Middle frontal gyrus (tissue), 1 donor: ENCODE measurements around the gene EPN3.

Experiments
- DNase-seq: peaks from one replicate; pipeline ENCODE4 v3.0.0-alpha.2; 2015; ENCODE audit warnings: low spot score; ENCODE audit errors: extremely low spot score

EPN3 gene

DNA sequence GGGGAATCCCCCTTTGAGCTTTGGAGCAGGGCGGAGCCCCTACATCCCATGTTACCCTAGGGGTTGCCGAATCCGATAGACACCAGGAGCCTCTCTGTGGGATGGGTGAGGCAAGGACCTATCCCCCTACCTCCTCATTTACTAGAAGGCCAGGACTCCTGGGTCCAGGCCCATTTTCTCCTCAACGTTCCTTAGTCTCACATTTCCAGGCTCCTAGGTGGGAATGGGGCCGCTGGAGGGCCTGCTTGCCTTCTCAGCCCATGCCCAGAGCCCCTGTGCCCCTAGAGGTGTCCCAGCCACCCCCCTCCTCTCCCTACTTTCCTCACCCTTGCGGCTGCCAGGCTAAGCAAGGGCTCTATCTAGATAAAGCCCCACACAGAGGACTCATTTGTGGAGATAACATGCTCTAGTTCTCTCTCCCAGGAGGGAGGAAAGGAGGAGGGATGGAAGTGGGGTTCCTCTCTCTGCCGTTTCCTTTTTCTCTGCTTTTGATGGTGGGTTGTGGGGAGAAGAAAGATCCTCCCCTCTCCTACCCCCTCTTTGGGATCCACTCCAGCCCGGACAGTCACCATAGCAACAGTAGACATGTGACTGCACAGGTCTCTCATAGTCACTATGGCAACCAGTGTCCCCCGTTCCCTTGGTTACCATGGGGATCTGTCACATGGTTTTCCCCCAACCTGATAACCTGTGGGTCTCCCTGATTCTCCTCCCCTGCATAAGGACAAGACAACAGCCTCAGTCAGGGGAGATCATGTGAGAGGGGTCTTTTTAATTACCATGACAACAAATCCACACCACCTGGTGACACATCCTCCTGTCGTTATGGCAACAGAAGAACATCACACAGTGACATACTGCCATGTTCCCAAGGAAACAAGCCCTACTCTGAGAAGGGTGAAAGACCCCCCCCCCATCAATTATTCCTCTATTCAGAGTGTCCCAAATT lies 33.1 kb downstream of the EPN3 start:
- DNase-seq, result peak; percentile 79

DNA sequence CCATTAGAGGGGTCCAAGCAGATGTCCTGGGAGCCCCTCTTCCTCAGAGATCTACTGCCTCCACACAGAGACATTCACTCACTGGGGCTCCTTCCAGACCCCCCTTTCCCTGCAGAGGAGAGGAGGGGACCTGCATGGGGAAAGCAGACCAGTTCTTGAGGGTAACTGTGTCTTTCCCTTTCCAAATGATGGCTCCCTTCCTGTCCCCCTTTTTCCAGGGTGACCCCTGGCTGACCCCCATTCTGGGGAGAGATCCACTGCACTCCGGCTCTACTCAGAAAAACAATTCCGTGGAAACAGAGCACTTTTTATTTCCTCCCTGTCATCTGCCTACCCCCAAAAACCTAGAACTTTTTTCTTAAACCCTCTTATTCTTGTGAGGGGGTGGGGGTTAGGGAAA lies 34.4 kb downstream of the EPN3 start:
- DNase-seq, result no peak

- no peak for DNase-seq
These were observed 36.1 kb downstream of the EPN3 start for GRCh38 chr17:50568659-50569058.

- no peak for DNase-seq
These were observed 37.1 kb downstream of the EPN3 start for GRCh38 chr17:50569592-50569991.

DNA sequence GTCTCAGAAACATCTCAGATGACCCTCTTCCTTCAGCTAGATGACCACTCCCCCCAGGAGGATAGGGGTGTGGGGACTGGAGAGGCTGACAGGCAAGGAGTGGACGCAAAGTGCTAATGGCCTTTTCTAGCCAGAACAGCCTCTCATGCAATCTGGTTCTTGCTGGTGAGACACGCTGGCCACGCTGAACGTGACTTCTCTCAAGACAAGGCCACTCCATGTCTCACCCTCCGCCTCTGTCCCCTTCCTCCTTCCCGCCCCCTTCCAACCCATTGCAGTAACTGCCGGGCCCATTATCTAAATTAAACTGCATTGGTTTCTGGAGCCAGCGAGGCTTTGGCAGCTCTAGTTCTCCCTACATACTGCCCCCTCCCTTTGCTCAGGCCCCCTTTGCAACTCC lies 37.5 kb downstream of the EPN3 start:
- DNase-seq, result no peak

DNA sequence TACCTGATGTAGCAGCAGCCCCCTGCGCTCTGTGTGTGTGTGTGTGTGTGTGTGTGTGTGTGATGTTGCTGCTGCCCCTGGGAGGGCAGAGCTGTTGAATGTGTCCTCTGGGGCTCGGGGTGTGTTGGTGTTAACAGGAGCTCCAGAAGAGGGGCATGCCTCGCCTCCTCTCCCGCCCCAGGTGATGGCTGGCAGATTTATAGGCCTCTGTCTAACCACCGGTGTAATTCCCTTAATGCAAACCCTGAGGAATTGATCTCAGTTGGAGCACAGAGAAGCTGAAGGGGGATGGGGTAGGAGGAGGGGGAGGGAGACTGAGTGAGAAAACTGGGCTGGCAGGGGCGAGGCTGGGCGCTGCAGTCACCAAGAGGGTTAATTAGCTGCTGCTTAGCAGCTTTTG lies 38.0 kb downstream of the EPN3 start:
- DNase-seq, result no peak

GRCh38 chr17:50571681-50572080 lies 39.1 kb downstream of the EPN3 start:
- DNase-seq, result no peak

- DNase-seq, result no peak
These were observed 40.0 kb downstream of the EPN3 start for GRCh38 chr17:50572541-50572940.

DNA sequence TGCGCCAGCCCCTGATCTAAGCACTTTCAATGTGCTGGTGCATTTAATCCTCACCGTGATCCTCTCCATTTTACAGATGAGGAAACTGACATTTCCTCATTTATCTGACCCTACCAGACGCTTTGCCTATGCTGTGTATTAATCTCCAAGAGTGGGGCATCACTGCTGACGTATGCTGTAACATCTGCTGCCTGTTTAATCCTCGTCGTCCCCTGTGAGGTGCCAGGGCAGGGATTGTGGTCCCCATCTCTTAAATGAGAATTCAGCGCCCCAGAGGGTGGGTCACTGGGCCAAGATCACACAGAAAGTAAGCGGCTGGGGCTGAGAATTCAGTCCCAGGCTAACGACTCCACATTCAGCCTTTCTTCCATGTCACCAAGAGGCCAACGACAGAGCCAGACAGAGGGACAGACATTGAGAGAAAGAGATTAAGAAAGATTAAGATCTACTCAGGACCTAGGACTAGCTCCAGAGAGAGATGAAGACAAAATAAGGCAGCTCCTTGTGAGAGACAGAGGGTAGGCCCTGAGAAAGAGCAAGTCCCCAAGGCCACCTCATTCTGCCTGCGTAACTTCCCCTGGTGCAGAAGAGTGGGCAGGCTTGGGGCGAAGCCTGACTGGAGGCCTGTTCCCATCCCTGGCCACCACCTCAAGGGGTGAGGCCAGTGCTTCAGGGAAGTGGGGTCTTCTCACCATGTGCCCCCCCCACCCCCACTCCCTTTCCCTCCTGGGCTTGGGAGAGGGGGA lies 41.5 kb downstream of the EPN3 start:
- DNase-seq, result no peak

GRCh38 chr17:50575581-50576210 lies 43.2 kb downstream of the EPN3 start:
- no peak for DNase-seq

GRCh38 chr17:50576864-50577263 lies 44.3 kb downstream of the EPN3 start:
- DNase-seq, result no peak

DNA sequence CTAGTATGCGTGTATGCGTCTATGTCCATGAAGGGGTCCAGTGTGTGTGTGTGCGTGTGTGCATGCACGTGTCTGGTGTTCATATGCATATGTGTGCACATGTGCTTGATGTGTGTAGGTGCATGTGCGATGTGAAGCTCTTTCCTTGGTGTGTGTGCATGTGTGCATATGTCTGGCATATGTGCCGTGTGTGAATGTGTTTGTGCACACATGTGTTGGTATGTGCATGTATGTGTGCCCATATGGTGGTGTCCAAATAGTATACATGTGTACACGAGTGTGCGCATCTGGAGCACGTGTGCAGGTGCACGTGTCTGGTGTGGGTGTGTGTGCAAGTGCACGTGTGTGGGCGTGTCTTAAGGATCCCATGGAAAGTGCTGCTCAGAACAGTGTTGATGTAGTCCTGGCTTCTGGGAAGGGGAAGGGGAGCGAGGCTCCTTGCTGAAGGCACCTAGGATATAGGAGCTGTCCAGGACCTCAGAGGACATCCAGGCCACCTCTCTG lies 45.0 kb downstream of the EPN3 start:
- DNase-seq, result no peak

DNA sequence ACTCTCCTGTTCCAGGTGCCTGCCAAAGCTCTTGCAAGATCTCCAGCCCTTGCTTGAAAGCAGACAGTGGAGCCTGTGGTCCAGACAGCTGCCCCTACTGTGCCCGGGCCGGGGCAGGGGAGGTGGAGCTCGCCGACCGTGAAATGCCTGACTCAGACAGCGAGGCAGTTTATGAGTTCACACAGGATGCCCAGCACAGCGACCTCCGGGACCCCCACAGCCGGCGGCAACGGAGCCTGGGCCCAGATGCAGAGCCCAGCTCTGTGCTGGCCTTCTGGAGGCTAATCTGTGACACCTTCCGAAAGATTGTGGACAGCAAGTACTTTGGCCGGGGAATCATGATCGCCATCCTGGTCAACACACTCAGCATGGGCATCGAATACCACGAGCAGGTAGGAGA lies 45.6 kb downstream of the EPN3 start:
- DNase-seq, result no peak

DNA sequence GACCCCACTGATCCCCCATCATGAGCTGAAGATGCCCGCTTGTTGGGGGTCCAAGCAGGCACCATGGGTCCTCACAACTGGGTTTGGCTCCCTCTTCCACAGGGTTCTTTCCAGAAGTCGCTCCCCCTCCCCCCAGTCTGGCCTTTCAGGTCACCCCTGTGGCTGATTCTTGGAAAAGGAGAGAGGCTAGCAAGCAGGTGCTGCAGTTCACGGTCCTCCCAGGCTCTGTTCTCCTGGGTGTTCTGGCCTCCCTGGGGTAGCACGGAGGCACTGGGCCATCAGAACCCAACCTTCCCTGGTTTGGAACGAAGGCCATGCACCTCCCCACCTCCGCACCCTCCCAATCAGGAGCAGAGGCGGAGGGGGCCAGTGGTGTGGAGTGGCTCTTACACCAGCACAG lies 46.9 kb downstream of the EPN3 start:
- DNase-seq, result no peak

DNA sequence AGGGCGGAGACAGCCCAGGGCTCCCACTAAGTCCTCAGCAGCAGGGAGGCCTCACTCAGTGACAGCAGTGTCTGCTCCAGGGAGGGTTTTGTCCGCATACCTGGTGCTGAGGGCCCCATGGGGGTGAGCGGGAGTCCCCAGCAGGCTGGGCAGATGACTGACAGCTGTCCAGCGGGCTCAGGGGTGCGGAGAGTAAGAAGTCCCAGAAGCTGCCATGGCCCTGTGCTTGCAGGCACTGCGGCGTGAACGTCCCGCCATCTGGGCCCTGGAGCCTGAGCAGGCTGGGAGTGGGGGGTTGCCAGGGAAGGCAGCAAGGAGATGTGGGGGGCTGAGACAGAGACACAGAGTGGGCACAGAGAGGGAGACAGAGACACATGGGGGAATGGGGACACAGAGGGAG lies 48.1 kb downstream of the EPN3 start:
- no peak for DNase-seq

DNA sequence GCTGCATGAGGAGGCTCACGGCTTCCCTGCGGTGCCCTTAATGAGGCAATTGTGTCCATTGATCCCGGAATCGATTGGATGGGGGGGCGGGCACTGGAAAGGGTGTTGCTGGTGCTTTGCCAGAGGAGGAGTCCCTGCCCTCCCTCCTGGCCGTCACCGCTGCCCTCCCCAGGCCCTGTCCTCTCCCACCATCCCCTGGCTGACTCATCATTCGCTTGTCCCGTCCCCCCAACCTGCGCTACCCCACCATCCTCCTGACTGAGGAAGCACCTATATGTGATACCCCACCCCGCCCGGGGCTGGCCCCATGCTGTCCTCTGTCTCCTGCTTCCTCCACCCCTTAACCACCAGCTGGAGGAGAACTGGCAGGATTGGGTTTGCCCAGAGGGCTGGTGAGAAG lies 48.8 kb downstream of the EPN3 start:
- no peak for DNase-seq

DNA sequence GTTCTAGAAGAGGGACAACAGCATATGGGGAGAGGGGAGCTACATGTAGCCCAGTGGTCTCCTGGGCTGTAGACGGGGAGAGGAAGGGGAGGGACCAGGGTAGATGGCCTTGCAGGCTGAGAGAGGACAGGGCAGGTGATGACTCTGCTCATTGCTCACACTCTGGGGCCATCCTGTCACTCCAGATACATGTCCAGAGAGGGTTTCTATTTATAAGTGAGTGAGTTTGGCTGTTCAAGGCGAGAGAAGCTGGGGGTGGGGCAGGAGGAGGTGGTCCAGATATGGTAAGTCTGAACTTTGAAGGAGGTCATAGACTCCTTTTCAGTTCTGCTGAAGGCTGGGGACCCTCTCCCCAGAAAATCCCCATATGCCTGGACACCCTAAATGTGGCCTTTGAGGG lies 50.2 kb downstream of the EPN3 start:
- no peak for DNase-seq

GRCh38 chr17:50583641-50584040 lies 51.1 kb downstream of the EPN3 start:
- DNase-seq, result no peak

GRCh38 chr17:50584116-50584515 lies 51.6 kb downstream of the EPN3 start:
- no peak for DNase-seq

GRCh38 chr17:50584749-50585148 lies 52.2 kb downstream of the EPN3 start:
- no peak for DNase-seq

GRCh38 chr17:50585346-50585745 lies 52.8 kb downstream of the EPN3 start:
- no peak for DNase-seq

DNA sequence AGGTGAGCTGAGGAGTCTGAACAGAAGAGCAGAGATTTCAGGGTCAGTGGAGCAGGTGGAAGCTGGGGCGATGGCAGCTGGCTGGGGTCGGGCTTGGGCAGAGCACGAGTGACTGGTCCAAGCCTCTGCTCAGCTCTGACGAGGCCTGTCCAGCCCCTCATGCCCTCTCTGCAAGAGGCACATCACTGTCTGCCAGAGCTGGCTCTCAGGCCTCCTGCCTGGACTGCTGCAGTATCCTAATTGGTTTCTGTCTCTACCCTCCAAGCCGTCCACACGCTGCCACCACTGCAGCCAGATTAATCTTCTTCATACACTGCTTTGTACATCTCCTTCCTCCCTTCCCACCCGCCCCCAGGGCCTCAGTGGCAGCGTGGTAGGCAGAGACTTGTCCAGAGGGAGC lies 53.4 kb downstream of the EPN3 start:
- no peak for DNase-seq
